Hematopoietic multipotent progenitor cell treated with erythropoietin and hydrocortisone succinate and interleukin-3 and kit ligand, for 17 days (in vitro differentiated cells): ENCODE measurements around the gene TCERG1L.

Source experiments
- DNase-seq: peaks from one replicate; pipeline ENCODE4 v3.0.0-alpha.2; 2015; ENCODE audit warnings: low spot score

TCERG1L gene

DNA sequence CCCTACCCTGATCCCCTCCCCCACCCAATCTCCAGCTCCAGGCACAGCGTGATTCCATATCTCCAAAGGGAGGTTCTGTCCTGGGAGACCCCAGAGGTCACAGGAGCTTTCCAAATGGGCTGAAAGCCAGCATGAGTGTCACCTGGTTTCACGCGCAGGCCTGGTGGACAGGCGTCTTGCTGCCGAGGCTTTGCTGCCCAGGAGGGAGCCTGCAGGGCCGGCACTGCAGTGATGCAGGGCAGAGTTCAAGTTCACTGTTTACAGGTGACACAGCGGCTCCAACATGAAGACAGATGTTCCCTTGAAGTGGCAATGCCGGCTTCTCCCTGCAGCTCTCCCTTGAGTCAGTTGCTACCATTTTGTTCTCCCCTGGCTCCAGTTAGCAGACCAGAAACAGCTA lies 104.3 kb downstream of the TCERG1L start:
- DNase-seq, result no peak

DNA sequence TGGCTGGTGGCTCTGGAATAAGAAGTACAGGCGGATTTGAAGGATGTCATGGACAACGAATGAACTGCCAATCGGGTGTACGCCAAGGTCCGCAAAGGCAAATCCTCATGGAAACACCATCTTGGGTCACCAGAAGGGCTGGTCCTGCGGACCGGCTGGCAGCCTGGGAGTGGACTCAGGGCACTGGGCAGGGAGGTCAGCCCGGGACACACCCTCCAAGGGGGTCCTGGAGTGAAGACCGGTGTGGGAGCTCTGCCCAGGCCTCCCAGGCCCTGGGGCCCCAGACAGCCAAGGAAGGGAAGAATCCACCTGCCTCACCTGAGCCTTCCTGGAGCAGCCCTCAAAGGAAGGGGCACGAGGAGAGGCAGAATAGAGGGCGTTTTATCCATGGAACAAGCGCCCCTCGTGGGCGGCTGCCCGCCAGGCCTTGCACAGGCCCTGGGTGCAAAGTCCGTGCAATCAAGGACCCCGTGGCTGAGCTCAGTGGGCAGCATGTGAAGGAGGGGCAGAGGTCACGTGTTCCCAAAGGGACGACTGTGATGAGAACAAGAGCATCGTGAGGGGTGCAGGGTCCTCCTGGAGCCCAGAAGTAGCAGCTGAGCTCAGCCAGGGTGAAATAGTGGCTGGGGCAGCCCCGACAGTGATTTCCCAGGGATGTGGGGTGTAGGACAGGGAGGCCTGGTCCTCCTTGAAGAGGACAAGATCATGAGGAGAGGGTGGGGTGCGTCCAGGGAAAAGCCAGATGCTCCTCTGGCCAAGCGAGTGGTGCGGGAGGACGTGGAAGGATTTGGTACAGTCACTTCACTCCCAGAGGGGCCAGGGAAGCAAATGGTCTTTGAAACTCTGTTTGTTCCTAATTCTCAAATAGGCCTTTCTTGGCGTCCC lies 105.2 kb downstream of the TCERG1L start:
- no peak for DNase-seq

DNA sequence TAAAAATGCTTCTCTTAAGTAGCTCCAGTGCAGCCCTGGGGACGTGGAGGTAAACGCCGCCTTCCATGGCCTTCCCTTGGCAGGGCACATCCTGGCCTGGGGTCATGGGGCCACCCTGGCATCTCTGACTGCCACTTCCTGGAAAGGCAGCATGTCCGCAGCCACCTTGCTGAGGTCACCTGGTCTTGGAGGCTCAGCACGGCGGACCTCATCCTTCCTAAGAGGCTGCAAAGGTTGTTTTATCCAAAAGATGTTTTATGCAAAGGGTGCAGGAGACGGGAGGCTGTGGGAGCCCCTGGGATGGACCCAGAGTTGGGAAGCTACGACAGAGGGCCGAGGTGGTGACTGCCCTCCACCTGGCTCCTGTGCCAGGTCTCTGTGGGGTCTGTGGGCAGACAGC lies 106.0 kb downstream of the TCERG1L start:
- DNase-seq, result no peak

DNA sequence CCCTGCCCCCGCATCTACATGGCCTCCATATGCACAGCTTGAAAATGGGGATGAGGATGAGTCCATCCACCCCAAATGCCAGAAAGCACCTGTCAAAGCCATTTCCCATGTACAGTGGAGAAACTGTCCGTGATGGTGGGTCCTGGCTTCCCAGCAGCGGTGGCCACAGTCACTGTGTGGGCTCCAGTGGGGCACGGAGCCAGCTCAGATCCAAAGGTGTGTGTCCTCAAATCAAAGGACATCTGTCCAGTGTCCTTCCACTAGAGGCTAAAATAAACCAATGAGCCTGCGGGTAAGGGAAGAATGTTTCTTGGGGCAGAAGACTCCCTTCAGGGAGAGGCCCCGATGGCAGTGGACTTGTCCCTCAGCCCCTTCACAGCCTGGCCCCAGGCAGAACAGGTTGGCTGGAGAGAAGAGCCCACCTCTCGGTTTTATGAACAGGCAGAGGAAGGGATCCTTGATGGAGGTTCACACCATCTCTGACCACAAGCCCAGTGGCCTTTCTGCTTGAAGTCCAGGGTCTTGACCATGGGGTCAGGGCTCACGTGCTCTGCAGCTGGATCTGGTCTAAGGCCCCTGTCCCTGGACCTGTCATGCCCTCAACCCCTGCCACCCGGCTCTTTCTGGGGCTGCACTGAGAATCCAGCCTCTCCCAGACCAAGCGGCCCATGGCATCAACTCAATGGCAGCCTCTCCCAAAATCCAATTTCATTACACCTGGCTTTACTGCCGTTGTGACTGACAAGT lies 106.9 kb downstream of the TCERG1L start:
- DNase-seq, result no peak

DNA sequence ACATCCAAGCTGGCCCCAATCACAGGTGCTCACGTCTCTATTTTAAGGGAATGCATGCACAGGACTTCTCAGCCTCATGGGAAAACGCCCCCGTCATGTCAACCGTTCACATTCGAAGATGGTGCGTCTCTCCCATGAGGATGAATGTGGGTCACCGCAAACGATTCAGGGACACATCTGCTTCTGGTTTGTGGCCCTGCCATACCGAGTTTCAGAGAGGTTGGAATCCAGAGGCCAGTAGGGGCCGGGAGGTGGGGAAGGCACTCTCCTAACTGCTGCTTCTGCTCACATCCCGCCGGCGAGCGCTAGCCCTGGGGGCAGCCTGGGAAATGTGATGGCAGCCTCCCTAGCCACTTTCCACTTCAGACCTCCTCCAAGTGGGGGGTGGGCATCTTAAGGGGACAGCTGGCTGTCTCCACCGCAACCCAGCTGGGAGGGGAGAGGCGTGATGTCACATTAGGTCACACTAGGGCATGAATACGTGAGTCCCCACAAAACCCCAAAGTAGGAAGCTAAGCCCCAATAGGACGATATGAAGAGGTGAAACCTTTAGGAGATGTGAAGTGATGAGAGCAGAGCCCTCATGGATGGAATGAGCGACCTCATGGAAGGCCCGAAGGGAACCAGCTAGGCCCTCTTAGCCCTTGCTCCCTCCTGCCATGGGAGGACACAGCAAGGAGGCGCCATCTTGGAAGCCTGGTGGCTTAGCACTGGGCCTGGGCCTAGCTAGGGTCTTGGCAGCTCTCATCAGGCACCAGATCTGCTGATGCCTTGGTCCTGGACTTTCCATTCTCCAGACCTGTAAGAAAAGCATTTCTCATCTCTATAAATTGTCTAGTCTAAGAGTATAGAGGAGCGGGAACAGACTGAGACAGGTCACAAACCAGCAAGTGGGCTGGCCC lies 107.8 kb downstream of the TCERG1L start:
- DNase-seq, result no peak

DNA sequence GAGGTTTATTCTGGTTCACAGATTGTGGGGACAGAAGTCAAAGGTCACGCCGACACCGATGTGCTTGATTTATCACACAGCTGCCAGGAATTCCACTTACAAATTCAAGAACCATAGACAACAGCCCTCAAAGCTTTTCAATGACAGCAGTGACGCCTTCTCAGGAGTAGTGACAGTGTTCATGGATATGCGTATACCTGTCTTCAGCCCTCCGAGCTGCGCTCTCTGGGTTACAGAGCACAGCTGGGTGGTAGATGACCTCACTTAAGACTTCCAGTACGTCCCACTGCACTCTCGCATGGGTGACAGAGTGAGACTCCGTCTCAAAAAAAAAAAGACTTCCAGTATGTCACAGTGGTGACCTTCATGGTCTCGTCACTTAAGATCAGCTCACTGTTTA lies 108.5 kb downstream of the TCERG1L start:
- no peak for DNase-seq

DNA sequence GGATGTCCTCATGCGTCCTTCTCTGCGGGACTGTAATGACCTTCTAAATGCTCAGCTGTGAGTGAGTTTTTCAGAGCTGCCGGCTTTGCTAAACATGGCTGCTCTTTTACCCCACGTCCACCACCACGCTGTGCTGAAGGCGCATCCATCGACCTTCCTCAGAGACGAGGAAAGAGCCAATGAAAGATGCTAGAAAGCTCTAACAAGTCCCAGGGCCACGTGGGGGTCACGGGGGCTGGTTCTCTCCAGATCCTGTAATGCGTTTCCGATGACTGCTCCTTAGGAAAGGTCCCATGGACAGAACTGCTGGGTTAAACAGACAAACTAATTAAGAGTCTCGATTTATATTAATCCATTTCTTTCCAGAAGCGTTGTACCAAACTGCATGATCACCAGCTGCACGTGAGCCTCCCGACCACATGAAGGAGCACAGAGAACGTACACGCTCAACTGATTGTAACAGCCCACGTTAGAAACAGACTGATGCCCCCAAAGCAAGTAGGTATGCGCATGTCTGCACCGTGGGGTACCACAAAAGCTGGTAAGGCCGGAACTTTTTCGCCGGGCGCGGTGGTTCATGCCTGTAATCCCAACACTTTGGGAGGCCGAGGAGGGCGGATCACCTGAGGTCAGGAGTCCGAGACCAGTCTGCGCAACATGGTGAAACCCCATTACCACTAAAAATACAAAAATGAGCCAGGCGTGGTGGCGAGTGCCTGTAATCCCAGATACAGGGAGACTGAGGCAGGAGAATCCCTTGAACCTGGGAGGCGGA lies 109.6 kb downstream of the TCERG1L start:
- no peak for DNase-seq

DNA sequence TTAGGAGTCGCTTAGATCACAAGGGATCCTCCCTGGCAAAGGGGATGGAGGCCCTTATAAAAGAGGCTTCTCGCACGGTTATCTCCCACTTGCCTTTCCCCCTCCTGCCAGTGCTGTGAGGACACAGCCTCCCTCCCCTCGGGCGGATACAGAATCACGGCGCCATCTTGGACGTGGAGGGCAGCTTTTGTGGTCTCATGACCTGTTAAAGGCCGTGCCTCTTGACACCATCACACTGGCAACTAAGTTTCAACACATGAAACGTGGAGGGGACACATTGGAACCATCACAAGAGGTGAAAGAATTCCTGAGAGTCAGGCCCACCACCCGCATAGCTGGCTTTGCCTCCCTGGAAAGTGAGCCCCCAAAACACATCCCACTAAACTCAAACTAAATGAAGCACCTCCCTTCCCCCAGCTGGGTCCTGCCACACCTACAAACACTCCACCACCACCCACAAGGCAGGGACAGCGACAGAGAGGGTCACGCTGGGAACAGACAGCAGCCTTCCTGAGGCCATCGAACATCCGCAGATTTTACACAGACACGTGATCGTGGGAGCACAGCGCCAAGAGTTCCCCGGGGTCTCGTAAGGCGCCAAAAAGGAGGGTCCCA lies 110.6 kb downstream of the TCERG1L start:
- no peak for DNase-seq

DNA sequence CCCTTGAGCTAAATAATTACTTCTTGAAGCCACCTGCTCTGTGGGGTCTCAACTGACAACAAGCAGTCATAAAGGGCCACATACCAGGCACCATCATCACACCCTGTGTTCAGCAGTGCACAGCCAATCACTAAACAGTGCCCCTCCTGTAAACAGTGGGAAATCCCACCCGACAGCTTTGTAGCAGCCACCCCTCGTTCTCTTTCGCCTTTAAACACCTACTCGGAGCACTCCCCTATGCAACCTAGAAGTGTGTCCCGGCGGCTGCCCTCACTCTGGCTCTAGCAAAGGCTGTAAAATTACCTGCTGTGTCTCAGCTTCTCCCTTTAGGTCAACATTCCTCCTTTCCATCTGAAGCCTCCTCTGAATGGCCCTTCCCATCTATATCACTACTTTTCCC lies 111.9 kb downstream of the TCERG1L start:
- DNase-seq, result no peak

DNA sequence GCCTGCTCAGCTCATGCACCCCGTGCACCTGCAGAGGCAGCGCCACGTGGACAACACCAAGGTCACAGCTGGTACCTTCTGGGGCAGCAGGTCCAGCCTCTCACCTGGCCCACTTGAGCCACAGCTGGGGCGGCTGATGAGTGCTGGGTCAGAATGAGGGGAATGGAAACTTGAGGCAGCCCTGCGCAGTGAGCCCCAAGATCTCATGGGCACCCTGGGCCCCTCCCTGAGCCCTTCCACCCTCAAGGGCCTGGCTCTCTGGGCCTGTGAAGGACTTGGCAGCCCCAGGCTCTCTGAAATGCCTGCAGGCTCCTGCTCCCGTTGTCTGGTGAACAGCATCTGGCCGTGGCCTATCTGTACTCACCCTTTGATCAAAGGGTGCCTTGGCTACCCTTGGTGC lies 112.7 kb downstream of the TCERG1L start:
- no peak for DNase-seq

DNA sequence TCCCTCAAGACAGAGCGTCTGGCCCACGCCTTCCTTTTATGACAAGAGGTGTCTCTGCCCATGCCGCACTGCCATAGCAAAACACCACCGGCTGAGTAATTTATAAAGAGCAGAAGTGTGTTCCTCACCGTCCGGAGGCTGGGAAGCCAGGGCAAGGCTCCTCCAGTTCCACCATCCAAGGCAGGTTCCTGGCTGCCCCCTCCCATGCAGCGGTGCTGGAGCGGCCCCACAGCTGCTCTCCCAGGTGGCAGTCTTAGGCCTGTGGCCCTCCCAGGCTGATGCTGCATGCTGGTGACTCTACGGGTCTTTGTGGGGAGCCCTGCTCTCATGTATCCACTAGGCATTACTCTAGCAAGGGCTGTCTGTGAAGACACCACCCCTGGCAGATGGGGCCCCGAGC lies 113.1 kb downstream of the TCERG1L start:
- DNase-seq, result no peak

DNA sequence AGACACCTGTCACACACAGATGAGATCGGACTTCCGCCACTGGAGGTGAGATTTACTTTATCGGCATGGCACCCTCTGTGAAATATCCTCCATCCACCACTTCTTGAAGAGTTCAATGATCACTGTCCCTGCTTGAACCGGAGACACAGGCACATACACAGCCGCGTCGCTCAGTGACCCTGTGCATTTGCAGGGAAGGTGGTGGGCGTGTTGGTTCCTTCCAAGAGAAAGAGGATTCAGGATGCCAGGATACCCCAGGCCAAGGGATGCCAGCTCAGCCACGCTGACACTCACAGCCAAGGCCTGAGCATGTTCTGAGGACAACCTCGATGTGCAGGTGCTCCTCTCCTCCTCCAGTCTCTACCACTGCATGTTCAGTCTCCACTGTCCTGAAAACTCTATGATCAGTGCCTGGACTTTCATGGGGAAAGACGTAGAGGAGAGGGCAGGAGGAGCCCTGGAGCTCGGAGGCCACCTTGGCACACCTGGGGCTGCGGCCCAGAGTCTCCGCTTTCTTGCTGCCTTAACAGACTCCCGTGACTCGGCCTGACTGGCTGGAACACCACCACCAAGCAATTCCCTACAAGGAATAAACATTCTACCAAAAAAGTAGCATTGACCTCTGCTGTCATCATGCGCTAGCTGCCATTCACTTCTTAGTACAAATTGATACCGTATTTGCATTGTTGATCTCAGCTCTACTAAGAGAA lies 115.2 kb downstream of the TCERG1L start:
- DNase-seq, result no peak

DNA sequence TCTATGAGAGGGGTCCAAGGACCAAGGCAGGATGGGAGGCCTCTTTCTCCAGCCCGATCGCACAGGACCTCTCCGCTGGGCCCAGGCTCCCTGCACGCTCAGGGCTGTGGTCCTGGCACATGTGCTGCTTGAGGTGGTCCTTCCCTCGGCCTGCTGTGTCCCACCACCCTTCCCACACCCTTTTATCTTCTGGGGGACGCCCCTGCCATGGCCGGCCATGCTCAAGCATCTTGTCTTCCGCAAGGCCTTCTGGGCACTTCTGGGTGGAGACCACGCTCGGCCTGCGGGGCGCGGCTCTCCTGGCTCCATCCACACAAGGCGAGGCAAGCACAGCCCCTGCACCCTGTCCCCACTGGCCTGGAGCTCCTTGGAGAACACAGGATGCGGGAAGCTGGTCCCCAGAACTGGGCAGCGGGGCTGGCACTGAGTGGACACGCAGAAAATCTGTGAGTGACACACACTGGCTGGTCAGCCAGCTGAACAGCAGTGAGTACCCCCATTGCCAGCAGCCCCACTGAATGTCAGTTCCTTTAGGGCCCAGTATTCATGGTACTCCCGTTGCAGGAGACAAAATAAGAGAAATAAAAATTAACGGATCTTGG lies 115.9 kb downstream of the TCERG1L start:
- no peak for DNase-seq

DNA sequence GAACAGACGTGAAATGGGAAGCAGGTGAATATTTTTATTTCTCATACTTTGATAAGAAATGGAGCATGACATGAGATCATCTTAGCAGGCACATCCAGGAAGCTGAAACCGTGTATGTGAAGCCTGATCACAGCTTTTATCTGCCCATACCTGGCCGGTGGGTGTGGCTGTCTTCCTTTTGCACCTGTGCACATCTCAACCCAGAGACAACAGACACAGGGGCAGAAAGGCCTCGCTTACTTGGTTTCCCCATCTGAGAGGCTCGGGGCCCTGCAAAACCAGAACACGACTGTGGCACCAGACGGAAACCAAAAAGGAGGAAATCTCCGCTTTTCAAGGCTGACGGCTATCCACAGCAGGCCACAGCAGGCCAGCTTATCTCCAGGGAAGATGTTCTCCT lies 116.4 kb downstream of the TCERG1L start:
- DNase-seq, result no peak

DNA sequence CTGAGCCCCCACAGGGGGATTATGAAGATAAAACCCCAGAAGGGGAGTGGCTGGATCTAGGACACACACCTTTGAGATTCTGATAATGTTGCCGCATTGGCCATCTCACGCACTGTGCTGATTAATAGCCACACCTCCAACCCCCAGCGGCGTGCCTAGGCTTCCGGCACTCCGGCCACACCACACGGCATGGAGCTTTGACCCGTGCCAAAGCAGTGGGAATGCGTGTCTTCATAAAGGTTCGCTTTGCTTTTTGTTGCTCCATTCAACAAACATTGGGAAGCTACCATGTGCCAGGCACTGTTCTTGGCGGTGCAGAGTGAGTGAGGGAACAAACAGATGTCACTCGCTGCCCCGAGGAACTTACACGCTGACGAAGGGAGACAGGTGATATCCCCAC lies 117.6 kb downstream of the TCERG1L start:
- DNase-seq, result no peak

DNA sequence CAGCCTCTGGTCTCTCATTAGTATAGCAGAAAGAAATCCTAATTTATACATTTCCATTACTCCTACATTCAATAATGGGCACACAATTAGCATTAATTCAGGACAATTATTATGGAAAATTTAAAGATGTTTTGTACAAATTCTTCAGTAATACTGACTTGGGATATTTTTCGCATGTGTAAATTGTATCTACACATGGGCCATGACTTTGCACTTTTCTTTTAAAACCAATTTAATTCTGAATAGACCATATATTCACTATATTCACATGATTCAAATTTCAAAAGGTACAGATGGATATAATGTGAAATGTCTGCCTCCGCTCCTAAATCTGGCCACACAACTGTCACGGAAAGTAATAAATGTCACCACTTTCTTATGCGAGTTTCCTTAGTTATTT lies 123.0 kb downstream of the TCERG1L start:
- no peak for DNase-seq

DNA sequence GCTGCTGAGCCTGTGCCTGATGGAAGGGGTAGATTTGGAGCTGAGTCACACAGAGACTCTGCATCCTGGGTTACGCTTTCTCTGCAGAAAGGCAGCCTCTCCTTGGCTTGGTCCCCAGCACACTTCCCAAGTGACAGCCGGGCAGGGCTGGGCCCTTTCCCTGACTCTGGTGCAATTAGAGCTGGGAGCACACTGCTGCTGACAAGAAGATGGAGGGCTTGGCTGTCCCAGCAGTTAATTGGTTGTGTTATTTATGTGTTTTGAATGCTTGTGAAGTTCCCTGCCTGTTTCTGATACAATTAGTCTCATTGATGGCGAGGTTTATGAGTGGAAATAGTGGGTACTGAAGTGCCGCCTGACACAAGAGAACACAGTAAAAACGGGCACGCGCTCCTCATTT lies 123.6 kb downstream of the TCERG1L start:
- DNase-seq, result no peak

DNA sequence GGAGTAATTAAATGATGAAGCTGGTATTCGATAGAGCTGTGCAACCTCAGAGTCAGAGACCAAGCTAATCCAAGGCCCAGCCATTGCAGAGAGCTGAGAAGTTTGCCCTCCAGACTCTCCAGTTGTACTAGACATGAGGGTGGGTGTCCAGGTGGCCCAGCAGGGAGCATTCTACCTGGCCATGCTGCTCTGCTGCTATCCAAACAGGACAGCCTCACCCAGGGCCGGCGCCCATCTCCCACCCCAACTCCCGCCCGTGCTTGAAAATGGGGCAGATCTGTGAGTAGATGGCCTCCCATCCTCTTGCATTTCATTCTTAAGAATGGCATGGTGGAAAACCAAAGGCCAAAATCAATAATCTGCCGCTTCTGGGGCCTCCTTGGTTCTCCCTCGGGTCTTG lies 124.2 kb downstream of the TCERG1L start:
- DNase-seq, result no peak

DNA sequence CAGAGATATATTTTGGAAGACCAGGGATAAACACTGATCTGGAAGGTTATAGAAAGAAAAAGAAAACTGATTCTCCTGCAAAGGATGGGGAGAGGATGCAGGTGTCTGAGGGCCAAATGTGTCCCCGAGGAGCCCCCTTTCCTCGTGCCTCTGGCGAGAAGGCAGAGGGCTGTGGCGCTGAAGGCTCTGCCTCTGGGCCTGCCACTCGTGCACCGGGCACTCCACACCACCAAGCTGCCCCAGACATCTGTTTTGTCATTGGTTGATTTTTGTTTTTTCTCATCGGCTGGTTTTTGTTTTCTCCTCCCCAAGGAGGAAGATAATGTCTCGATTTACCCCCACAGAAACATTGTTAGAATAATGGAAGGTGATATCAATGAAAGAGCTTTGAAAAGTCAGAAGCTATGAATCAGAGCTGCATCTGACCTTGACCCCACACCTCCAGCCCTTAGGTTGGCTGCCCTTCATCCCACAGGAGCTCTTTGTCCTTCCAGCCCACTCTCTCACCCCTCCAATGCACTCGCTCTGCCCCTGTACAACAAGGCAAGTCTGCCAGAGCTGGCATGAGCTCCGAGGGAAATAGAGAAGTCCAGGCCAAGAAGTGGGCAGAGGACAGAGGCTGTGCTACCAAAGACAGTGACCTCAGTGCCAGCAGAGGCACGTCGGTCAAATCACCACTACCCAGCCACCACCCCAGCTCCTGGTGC lies 124.8 kb downstream of the TCERG1L start:
- DNase-seq, result no peak

DNA sequence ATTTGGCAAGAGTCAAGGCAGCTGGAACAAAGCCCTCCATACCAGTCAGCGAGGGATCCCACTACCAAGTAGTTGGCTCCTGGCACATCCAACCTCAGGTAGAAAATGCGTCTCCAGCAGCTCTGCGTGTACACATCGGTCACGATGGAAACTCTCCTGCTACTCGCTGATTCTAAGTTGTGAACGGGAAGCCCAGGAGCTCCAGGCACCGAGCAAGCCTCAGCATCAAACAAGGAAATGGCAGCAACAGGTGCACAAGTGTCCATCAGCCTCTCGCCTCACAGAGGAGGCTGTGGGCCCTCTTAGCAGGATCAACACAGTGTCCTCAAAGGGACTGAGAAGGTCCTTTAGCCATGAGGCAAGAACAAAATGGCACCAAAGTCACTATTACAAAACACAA lies 127.0 kb downstream of the TCERG1L start:
- DNase-seq, result no peak
